GM19240 (cell line): ENCODE measurements around the gene TTLL11.
"Not testable (repeated sequence)": the region's sequence is repeated elsewhere in the genome, so short reads cannot be mapped to it uniquely, and the experiment has no call there.

Experiments
- DNase-seq: peaks from one replicate; pipeline ENCODE4 v3.0.0; 2011; ENCODE audit warnings: low spot score; ENCODE audit not compliant: insufficient read length

TTLL11 gene

GRCh38 chr9:121816845-121817450 lies 276.2 kb downstream of the TTLL11 start:
- DNase-seq, result no peak

GRCh38 chr9:121816449-121816817 lies 276.7 kb downstream of the TTLL11 start:
- no peak for DNase-seq

- DNase-seq, result no peak
Observed at GRCh38 chr9:121815546-121816448, 277.3 kb downstream of the TTLL11 start.

GRCh38 chr9:121815084-121815483 lies 278.0 kb downstream of the TTLL11 start:
- DNase-seq, result no peak

- DNase-seq, result no peak
Observed at GRCh38 chr9:121814594-121814993, 278.5 kb downstream of the TTLL11 start.

- DNase-seq, result no peak
Observed at GRCh38 chr9:121813519-121814210, 279.4 kb downstream of the TTLL11 start.

- DNase-seq, result no peak
Observed at GRCh38 chr9:121812159-121812735, 280.9 kb downstream of the TTLL11 start.

- no peak for DNase-seq
Observed at GRCh38 chr9:121811751-121812150, 281.4 kb downstream of the TTLL11 start.

GRCh38 chr9:121811140-121811539 lies 282.0 kb downstream of the TTLL11 start:
- DNase-seq, result no peak

GRCh38 chr9:121810489-121810888 lies 282.6 kb downstream of the TTLL11 start:
- DNase-seq, result no peak

GRCh38 chr9:121809356-121810050 lies 283.6 kb downstream of the TTLL11 start:
- no peak for DNase-seq

GRCh38 chr9:121808781-121809180 lies 284.3 kb downstream of the TTLL11 start:
- no peak for DNase-seq

- no peak for DNase-seq
Observed at GRCh38 chr9:121807823-121808278, 285.3 kb downstream of the TTLL11 start.

- DNase-seq, result no peak
Observed at GRCh38 chr9:121807069-121807822, 285.9 kb downstream of the TTLL11 start.

- DNase-seq, result no peak
Observed at GRCh38 chr9:121802753-121803152, 290.4 kb downstream of the TTLL11 start.

- no peak for DNase-seq
Observed at GRCh38 chr9:121801579-121801978, 291.5 kb downstream of the TTLL11 start.

- DNase-seq, result no peak
Observed at GRCh38 chr9:121800376-121800775, 292.7 kb downstream of the TTLL11 start.

- DNase-seq, result no peak
Observed at GRCh38 chr9:121798941-121799340, 294.2 kb downstream of the TTLL11 start.

GRCh38 chr9:121797081-121797480 lies 296.0 kb downstream of the TTLL11 start:
- DNase-seq, result no peak

GRCh38 chr9:121794334-121794733 lies 298.8 kb downstream of the TTLL11 start:
- not testable (repeated sequence) for DNase-seq
